PFSK-1 (cell line): ENCODE results near the gene CMIP.

Experiments used
- POLR2AphosphoS5 ChIP-seq: IDR thresholded peaks from 2 replicates; pipeline ENCODE4 v1.6.1; 2012; ENCODE audit warnings: low read depth, mild to moderate bottlenecking, control low read depth, low read length, moderate library complexity
- TAF1 ChIP-seq: IDR thresholded peaks from 2 replicates; pipeline ENCODE4 v1.6.1; 2012; ENCODE audit warnings: low read length, control low read depth, borderline replicate concordance; ENCODE audit not compliant: insufficient read depth
- TF ChIP-seq, protein P1 (sequence below), 2 experiments: IDR thresholded peaks; 2 replicates each; pipeline versions ENCODE4 v1.6.1 to v1.8.0; 2011 to 2012; ENCODE audit warnings: low read depth in 2 of 2, low read length in 2 of 2, control low read depth in 1 of 2, inconsistent platforms in 1 of 2, mild to moderate bottlenecking in 1 of 2, moderate library complexity in 1 of 2; ENCODE audit not compliant: insufficient read depth in 1 of 2

- no peak for TF ChIP-seq POLR2AphosphoS5
- TF ChIP-seq TAF1: no peak
- TF ChIP-seq, protein P1, sequence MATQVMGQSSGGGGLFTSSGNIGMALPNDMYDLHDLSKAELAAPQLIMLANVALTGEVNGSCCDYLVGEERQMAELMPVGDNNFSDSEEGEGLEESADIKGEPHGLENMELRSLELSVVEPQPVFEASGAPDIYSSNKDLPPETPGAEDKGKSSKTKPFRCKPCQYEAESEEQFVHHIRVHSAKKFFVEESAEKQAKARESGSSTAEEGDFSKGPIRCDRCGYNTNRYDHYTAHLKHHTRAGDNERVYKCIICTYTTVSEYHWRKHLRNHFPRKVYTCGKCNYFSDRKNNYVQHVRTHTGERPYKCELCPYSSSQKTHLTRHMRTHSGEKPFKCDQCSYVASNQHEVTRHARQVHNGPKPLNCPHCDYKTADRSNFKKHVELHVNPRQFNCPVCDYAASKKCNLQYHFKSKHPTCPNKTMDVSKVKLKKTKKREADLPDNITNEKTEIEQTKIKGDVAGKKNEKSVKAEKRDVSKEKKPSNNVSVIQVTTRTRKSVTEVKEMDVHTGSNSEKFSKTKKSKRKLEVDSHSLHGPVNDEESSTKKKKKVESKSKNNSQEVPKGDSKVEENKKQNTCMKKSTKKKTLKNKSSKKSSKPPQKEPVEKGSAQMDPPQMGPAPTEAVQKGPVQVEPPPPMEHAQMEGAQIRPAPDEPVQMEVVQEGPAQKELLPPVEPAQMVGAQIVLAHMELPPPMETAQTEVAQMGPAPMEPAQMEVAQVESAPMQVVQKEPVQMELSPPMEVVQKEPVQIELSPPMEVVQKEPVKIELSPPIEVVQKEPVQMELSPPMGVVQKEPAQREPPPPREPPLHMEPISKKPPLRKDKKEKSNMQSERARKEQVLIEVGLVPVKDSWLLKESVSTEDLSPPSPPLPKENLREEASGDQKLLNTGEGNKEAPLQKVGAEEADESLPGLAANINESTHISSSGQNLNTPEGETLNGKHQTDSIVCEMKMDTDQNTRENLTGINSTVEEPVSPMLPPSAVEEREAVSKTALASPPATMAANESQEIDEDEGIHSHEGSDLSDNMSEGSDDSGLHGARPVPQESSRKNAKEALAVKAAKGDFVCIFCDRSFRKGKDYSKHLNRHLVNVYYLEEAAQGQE (IDR thresholded peaks at IDR 0.05; ENCODE audit: insufficient read depth in 1 of 2, low read depth in 2 of 2, low read length in 2 of 2): no peak
These were observed 211.0 kb downstream of the CMIP start for GRCh38 chr16:81655469-81656162.
